Loucy (cell line): ENCODE results near the gene MIER2.

ENCODE experiments used
- H2AFZ ChIP-seq: fragments of 200-600 bp; sonication (generic); 2 replicates; pipeline ENCODE4 v1.6.0; 2016; ENCODE audit warnings: antibody characterized with exemption, mild to moderate bottlenecking, low read length, moderate library complexity
- H3F3A ChIP-seq: fragments of 200-600 bp; 2 replicates; pipeline ENCODE4 v1.6.0; 2016; ENCODE audit warnings: antibody characterized with exemption, low read depth, mild to moderate bottlenecking
- H3K27me3 ChIP-seq: fragments of 200-600 bp; sonication (generic); 2 replicates; pipeline ENCODE4 v1.6.1; 2014; ENCODE audit warnings: low read length, mild to moderate bottlenecking; ENCODE audit not compliant: insufficient read depth, poor library complexity, severe bottlenecking
- H3K36me3 ChIP-seq: fragments of 200-600 bp; sonication (generic); 2 replicates; pipeline ENCODE4 v1.6.1; 2016; ENCODE audit warnings: low read length; ENCODE audit not compliant: insufficient read depth
- H3K4me1 ChIP-seq: fragments of 200-600 bp; sonication (generic); 2 replicates; pipeline ENCODE4 v1.5.1; 2014; ENCODE audit warnings: low read length, mild to moderate bottlenecking; ENCODE audit not compliant: insufficient read depth, poor library complexity, severe bottlenecking
- H3K4me2 ChIP-seq: fragments of 200-600 bp; sonication (generic); 2 replicates; pipeline ENCODE4 v1.6.0; 2014; ENCODE audit warnings: antibody characterized with exemption, low read length, low read depth, mild to moderate bottlenecking; ENCODE audit not compliant: poor library complexity, severe bottlenecking
- H3K4me3 ChIP-seq: fragments of 200-600 bp; sonication (generic); 2 replicates; pipeline ENCODE4 v1.5.1; 2014; ENCODE audit warnings: low read length, mild to moderate bottlenecking, mixed read lengths; ENCODE audit not compliant: poor library complexity, severe bottlenecking
- H3K79me2 ChIP-seq: fragments of 200-600 bp; sonication (generic); 2 replicates; pipeline ENCODE4 v1.6.1; 2014; ENCODE audit warnings: low read length; ENCODE audit not compliant: insufficient read depth
- H3K9ac ChIP-seq: fragments of 200-600 bp; sonication (generic); 2 replicates; pipeline ENCODE4 v1.6.0; 2014; ENCODE audit warnings: mild to moderate bottlenecking, low read depth, low read length, moderate library complexity; ENCODE audit not compliant: poor library complexity, severe bottlenecking
- H3K9me2 ChIP-seq: fragments of 200-600 bp; sonication (generic); replicated peaks from 2 replicates; pipeline ENCODE4 v1.6.1; 2016; ENCODE audit warnings: low read depth, low read length, mixed read lengths
- H3K9me3 ChIP-seq: fragments of 200-600 bp; sonication (generic); 2 replicates; pipeline ENCODE4 v1.6.1; 2014; ENCODE audit warnings: mild to moderate bottlenecking, antibody characterized with exemption, low read length, low read depth; ENCODE audit not compliant: insufficient read depth
- H4K20me1 ChIP-seq: fragments of 200-600 bp; sonication (generic); 2 replicates; pipeline ENCODE4 v1.6.0; 2014; ENCODE audit warnings: antibody characterized with exemption, low read length, mild to moderate bottlenecking; ENCODE audit not compliant: insufficient read depth, poor library complexity, severe bottlenecking
- CTCF ChIP-seq: fragments of 200-600 bp; sonication (generic); conservative IDR thresholded peaks from 2 replicates; pipeline ENCODE4 v1.5.1; 2014; ENCODE audit warnings: mild to moderate bottlenecking, antibody characterized with exemption, low read length
- EZH2phosphoT487 ChIP-seq: fragments of 200-600 bp; IDR thresholded peaks from 2 replicates; pipeline ENCODE4 v1.6.1; 2018; ENCODE audit warnings: antibody characterized with exemption, mild to moderate bottlenecking, moderate library complexity, borderline replicate concordance

Gene MIER2

GRCh38 chr19:326871-327270 is 17.7 kb downstream of the MIER2 start:
- Histone ChIP-seq H3K36me3 (peaks cover 74% of the 10 kb centered on the region), H3K79me2 (no peaks in the 10 kb centered on the region), H4K20me1 (no peaks in the 10 kb centered on the region), H3F3A (no peaks in the 10 kb centered on the region), H2AFZ (no peak overlapping the region), H3K9me3 (peaks cover 20% of the 10 kb centered on the region; the same call in 1 of the 2 replicates), H3K9me2 (no peaks in the 10 kb centered on the region), H3K4me1 (no peaks in the 10 kb centered on the region), H3K4me2 (no peak overlapping the region), H3K9ac (no peak overlapping the region), H3K27me3 (no peaks in the 10 kb centered on the region), H3K4me3 (no peak overlapping the region)
- TF ChIP-seq EZH2phosphoT487 (no peak), CTCF (no peak)

DNA sequence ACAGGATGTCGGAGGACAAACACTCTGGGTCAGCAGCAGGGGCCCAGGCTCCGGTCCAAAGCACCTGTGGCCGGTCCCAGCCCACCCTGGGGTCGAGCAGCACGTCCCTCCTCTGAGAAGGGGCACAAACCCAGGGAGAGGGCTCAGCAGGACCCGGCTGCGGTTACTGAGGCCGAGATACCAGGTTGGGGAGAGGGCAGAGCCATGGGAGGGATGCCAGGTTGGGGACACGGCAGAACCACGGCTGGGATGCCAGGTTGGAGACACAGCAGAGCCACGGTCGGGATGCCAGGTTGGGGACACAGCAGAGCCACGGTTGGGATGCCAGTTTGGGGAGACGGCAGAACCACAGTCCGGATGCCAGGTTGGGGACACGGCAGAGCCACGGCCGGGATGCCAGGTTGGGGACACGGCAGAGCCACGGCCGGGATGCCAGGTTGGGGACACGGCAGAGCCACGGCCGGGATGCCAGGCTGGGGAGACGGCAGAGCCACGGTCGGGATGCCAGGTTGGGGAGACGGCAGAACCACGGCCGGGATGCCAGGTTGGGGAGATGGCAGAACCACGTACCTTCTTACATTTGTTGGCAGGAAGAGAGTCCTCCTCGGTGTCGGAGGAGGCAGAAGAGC is 18.5 kb downstream of the MIER2 start:
- H4K20me1 ChIP-seq: no peaks in the 10 kb centered on the region
- peaks cover 20% of the 10 kb centered on the region; the same call in 1 of the 2 replicates for H3K9me3 ChIP-seq
- no peaks in the 10 kb centered on the region for H3F3A ChIP-seq
- no peaks in the 10 kb centered on the region for H3K27me3 ChIP-seq
- H3K4me3 ChIP-seq: no peak overlapping the region
- no peak overlapping the region for H2AFZ ChIP-seq
- no peaks in the 10 kb centered on the region for H3K79me2 ChIP-seq
- peaks cover 70% of the 10 kb centered on the region for H3K36me3 ChIP-seq
- no peaks in the 10 kb centered on the region for H3K4me1 ChIP-seq
- no peak overlapping the region for H3K9ac ChIP-seq
- no peaks in the 10 kb centered on the region for H3K9me2 ChIP-seq
- no peak overlapping the region for H3K4me2 ChIP-seq
- no peak for TF ChIP-seq EZH2phosphoT487
- TF ChIP-seq CTCF: no peak

- TF ChIP-seq CTCF (no peak), EZH2phosphoT487 (no peak)
- H3K4me1 ChIP-seq: no peaks in the 10 kb centered on the region
- H2AFZ ChIP-seq: no peak overlapping the region
- no peaks in the 10 kb centered on the region for H3K27me3 ChIP-seq
- H4K20me1 ChIP-seq: no peaks in the 10 kb centered on the region
- H3K4me3 ChIP-seq: no peak overlapping the region
- no peak overlapping the region for H3K9ac ChIP-seq
- no peaks in the 10 kb centered on the region for H3K9me2 ChIP-seq
- H3F3A ChIP-seq: no peaks in the 10 kb centered on the region
- no peak overlapping the region for H3K4me2 ChIP-seq
- H3K36me3 ChIP-seq: peaks cover 67% of the 10 kb centered on the region
- H3K9me3 ChIP-seq: peaks cover 20% of the 10 kb centered on the region; the same call in 1 of the 2 replicates
- H3K79me2 ChIP-seq: no peaks in the 10 kb centered on the region
Measured at GRCh38 chr19:325173-325936, 19.2 kb downstream of the MIER2 start.
